ENCODE data around the gene CTRB1.
"Not testable (repeated sequence)": the region's sequence is repeated elsewhere in the genome, so short reads cannot be mapped to it uniquely, and the experiment has no call there.

The CTRB1 gene

DNA sequence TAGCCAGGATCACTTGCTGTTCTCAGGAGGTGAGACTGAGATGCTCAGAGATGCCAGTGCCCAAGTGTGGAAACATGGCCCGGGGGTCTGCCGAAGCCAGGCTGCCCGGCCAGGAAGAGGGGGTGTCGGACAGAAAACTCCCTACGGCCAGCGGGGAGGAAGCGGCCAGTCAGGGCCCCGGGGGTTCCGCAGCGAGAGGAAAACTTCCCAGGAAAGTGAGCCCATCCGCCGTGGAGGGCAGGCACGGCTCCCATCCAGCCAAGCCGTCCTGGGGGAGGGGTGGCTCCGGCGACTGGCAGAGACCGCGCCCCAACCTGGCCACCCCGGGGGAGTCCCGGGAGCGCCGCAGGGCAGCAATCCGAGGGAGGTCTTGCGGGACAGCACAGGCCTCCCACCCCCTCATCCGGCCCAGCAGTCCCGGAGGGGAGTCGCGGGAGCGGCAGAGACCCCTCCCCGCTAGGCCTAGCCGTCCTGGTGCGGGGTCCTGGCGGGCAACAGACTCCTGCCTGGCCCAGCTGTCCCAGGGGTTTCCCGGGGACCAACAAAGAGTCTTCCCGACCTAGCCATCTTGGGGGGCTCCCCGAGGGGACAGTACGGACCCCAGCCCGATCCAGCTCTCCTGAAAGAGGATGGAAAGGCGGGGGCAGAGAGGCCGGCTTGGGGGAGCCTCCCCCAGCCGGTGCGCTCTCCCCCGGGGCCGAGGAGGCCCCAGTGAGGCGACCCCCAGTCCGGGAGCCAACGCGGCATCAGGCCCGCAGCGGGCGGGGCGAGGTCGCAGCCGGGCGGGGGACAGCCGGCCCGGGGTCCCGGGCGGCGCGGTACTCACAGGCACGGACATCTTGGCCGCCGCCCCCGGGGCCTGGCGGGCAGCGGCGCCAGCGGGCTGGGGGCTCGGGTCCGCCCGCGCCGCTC, 46.5 kb downstream of the CTRB1 start:
- H3K9me3 ChIP-seq: no peaks in the 10 kb centered on the region
- DNase-seq (ENCODE audit: low spot score in 2 of 2): peak in 1 of 2 experiments; percentile 59
- peaks cover 27% of the 10 kb centered on the region for H3K4me1 ChIP-seq
- no peaks in the 10 kb centered on the region for H3K27me3 ChIP-seq (ENCODE audit: low read depth)
- H3K36me3 ChIP-seq (replicated peaks): 0 out of 2 replicates have a peak, but pooled peaks cover 4% of the 10 kb centered on the region
- peak overlapping the region; percentile 86 for H3K4me3 ChIP-seq
- in situ Hi-C loops (cut with MboI; ENCODE audit: low sequenced_read_pairs): no loop called here

DNA sequence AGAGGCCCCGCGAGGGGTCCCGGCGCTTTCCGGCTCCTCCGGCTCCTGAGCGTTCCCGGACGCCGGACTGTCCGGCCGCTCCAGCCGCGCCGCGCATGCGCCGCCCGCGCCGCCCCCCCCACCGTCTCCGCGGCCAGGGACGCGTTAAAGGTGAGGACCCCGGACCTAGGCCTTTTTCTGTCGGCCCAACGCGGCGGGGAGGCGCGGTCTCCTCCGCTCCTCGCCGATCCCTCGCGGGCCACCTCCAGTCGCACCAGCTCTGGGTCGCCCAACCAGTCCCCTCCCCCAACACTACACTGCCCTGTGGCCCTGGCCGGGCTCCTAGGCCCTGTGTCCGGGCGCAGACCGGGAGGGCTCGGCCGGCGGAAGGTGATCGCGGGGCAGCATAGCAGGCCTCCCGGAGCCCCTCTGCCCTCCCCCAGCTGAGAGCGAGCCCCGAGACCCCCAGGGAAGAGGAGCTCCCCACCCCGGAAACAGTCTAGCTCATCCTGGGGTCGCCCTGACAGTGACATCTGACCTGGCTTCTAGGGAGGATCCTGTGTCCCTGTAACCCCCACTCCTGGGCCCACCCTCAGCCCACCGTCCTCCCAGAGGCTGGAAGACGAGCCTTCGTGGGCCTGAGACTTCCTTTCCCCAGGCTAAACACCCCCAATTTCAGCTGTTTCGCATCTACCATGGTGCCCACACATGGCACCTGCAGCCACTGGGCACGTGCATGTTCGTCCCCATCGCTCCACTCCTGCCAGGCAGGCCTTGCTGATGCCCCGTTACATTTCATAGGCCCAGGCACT, 47.3 kb downstream of the CTRB1 start:
- Histone ChIP-seq H3K27me3 (ENCODE audit: low read depth) (no peaks in the 10 kb centered on the region), H3K4me1 (peaks cover 20% of the 10 kb centered on the region), H3K9me3 (no peaks in the 10 kb centered on the region), H3K36me3 (replicated peaks) (0 out of 2 replicates have a peak, but pooled peaks cover 4% of the 10 kb centered on the region), H3K4me3 (peak overlapping the region; percentile 86)
- DNase-seq (ENCODE audit: low spot score in 2 of 2): peak; percentile 70 to 90
- in situ Hi-C loops (cut with MboI; ENCODE audit: low sequenced_read_pairs): no loop called here

GRCh38 chr16:75266738-75267630, 48.2 kb downstream of the CTRB1 start:
- H3K9me3 ChIP-seq: no peaks in the 10 kb centered on the region
- 0 out of 2 replicates have a peak overlapping the region, but pooled peaks have one; percentile 86 for H3K4me3 ChIP-seq
- DNase-seq (ENCODE audit: low spot score in 2 of 2): no peak
- in situ Hi-C loops (cut with MboI; ENCODE audit: low sequenced_read_pairs): no loop called here
- no peaks in the 10 kb centered on the region for H3K27me3 ChIP-seq (ENCODE audit: low read depth)
- H3K4me1 ChIP-seq: peaks cover 12% of the 10 kb centered on the region
- 0 out of 2 replicates have a peak, but pooled peaks cover 4% of the 10 kb centered on the region for H3K36me3 ChIP-seq (replicated peaks)

DNA sequence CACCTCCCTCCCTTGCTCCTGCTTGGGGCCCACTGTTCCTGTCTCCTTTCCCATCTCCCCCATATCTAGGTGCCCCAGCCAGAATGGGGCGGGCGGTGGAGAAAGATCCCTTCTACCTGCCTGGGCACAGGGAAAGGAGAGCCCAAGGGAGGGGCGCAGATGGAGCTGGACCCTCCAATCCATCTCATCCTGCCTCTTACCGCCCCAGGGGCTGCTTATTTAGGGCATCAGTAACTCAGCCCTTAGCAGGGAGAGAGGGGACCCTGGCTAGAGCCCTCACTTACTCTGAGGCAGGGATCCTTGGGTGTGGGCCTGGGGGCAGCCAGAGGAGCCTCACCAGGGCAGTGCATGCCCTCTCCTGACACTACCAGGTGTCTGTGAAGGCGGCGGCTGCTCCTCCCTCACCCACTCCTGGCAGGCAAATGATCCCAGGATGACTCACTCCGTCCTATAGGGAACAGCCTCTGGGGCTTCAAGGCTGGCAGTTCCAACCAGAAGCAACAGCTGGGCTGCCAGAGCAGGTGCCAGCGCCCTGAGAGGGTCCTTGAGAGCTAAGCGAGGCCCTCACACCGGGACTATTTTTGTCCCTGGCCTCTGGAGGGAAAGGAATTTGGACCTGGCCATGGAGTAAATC, 49.0 kb downstream of the CTRB1 start:
- 0 out of 2 replicates have a peak, but pooled peaks cover 4% of the 10 kb centered on the region for H3K36me3 ChIP-seq (replicated peaks)
- peaks cover 12% of the 10 kb centered on the region for H3K4me1 ChIP-seq
- in situ Hi-C loops (cut with MboI; ENCODE audit: low sequenced_read_pairs): no loop called here
- H3K9me3 ChIP-seq: no peaks in the 10 kb centered on the region
- no peak overlapping the region for H3K4me3 ChIP-seq
- no peaks in the 10 kb centered on the region for H3K27me3 ChIP-seq (ENCODE audit: low read depth)
- no peak for DNase-seq (ENCODE audit: low spot score in 2 of 2)

GRCh38 chr16:75269358-75269757, 50.6 kb downstream of the CTRB1 start:
- H3K36me3 ChIP-seq (replicated peaks); in situ Hi-C loops (cut with MboI; ENCODE audit: low sequenced_read_pairs); H3K27me3 ChIP-seq (ENCODE audit: low read depth); H3K4me1 ChIP-seq; DNase-seq (ENCODE audit: low spot score in 2 of 2); H3K4me3 ChIP-seq; H3K9me3 ChIP-seq: not testable (repeated sequence)

- no peak for DNase-seq (ENCODE audit: low spot score in 2 of 2)
- in situ Hi-C loops (cut with MboI; ENCODE audit: low sequenced_read_pairs): no loop called here
- no peaks in the 10 kb centered on the region for H3K27me3 ChIP-seq (ENCODE audit: low read depth)
- H3K4me3 ChIP-seq: no peak overlapping the region
- peaks cover under 1% of the 10 kb centered on the region; the same call in 1 of the 2 replicates for H3K4me1 ChIP-seq
- H3K36me3 ChIP-seq (replicated peaks): no peaks in the 10 kb centered on the region
- H3K9me3 ChIP-seq: no peaks in the 10 kb centered on the region
Observed at GRCh38 chr16:75271441-75272096, 52.8 kb downstream of the CTRB1 start.

DNA sequence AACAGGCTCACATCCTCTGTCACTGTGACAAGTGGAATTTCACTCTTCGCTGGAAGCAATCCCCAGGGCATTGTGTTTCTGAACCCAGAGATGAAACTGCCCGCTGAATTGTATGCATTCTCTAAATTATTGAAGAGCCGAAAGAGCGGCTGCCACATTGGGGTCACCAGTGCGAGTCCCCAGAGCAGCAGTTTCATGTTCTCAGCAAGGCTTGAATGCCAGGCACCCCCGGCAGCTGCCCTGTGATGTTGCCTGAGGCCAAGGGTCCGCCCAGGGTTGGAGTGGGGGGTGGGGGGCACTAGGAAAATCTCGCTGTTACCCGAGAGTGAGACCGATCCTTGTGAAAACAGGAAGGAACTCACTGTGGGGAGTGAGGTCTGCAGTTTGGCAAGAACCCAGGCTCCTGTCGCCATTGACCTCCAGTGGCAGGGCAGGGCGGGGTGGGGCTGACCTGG, 53.3 kb downstream of the CTRB1 start:
- DNase-seq (ENCODE audit: low spot score in 2 of 2): no peak
- Histone ChIP-seq H3K27me3 (ENCODE audit: low read depth) (no peaks in the 10 kb centered on the region), H3K9me3 (no peaks in the 10 kb centered on the region), H3K4me3 (no peak overlapping the region), H3K36me3 (replicated peaks) (no peaks in the 10 kb centered on the region), H3K4me1 (no peaks in the 10 kb centered on the region)
- in situ Hi-C loops (cut with MboI; ENCODE audit: low sequenced_read_pairs): no loop called here

- H3K27me3 ChIP-seq (ENCODE audit: low read depth); H3K4me1 ChIP-seq; H3K4me3 ChIP-seq; in situ Hi-C loops (cut with MboI; ENCODE audit: low sequenced_read_pairs); H3K9me3 ChIP-seq; DNase-seq (ENCODE audit: low spot score in 2 of 2); H3K36me3 ChIP-seq (replicated peaks): not testable (repeated sequence)
Observed at GRCh38 chr16:75272629-75273028, 53.8 kb downstream of the CTRB1 start.

DNA sequence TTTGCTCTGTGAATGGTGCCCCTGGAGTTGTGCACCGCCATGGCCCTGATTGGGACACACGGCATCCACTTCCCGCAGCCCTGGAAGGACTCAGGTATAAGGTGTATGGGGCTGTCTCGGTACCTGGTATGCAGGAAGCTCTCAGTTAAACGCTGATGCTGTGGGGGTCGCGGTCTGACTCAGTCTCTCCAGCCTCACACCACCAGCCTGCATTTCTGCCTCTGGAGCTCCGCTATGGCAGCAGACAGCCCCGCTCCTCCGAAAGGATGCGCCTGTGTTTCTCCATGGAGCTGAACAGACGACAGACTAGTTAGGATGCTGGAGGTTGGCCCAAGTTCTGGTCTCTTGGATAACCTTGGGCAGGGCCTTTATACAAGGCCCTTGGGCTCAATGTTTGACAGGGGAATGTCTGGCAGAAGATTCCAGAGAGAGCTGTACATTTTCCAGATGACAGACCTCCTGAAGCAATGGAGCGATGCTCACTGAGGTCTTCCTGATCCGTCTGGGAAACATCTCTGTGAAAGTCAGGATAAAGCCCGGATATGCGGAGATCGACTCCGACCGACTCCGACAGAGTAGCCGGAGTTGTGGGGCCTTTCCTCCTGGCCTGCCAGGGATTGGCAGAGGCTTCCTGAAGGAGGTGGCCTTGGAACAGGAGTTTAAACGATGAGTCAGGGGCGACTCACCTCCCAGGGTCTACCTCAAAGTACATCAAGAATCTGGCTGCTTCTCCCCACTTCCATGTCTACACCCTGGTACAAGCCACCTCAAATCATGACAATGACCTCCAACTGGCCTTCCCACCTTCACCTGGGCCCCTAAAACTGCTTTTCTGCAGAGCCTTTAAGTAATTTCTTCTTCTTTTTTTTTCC, 54.5 kb downstream of the CTRB1 start:
- no peaks in the 10 kb centered on the region for H3K4me1 ChIP-seq
- H3K36me3 ChIP-seq (replicated peaks): no peaks in the 10 kb centered on the region
- no peak for DNase-seq (ENCODE audit: low spot score in 2 of 2)
- H3K4me3 ChIP-seq: no peak overlapping the region
- H3K9me3 ChIP-seq: no peaks in the 10 kb centered on the region
- in situ Hi-C loops (cut with MboI; ENCODE audit: low sequenced_read_pairs): no loop called here
- H3K27me3 ChIP-seq (ENCODE audit: low read depth): no peaks in the 10 kb centered on the region
